Neural cell (in vitro differentiated cells): Measurements from ENCODE around the gene ERH. TPM values are rescaled to one million over a fixed set of nuclear protein-coding genes. Genes with fewer than 3 reads are reported as not detected.

ENCODE experiments used
- H2AFZ ChIP-seq: fragments of 200-600, 300-800 bp; sonication (generic), shearing (Covaris generic); 2 replicates; pipeline ENCODE4 v1.6.0; 2014; ENCODE audit warnings: low read depth, mild to moderate bottlenecking, antibody characterized with exemption, low read length, moderate library complexity
- H3F3A ChIP-seq: fragments of 200-600 bp; shearing (Covaris generic); 2 replicates; pipeline ENCODE4 v1.6.1; 2016; ENCODE audit warnings: mild to moderate bottlenecking, moderate library complexity, mixed read lengths, antibody characterized with exemption, low read length; ENCODE audit not compliant: insufficient read depth, poor library complexity, severe bottlenecking
- H3K27ac ChIP-seq: fragments of 200-600, 300-800 bp; sonication (generic), shearing (Covaris generic); 2 replicates; pipeline ENCODE4 v1.5.1; 2014; ENCODE audit warnings: mild to moderate bottlenecking, low read length, moderate library complexity
- H3K27me3 ChIP-seq: fragments of 300-800, 200-600 bp; sonication (generic), shearing (Covaris generic); 2 replicates; pipeline ENCODE4 v1.6.0; 2014; ENCODE audit warnings: mild to moderate bottlenecking, low read depth, low read length, moderate library complexity; ENCODE audit not compliant: insufficient read depth
- H3K36me3 ChIP-seq: fragments of 300-800, 200-600 bp; sonication (generic), shearing (Covaris generic); 2 replicates; pipeline ENCODE4 v1.5.1; 2014; ENCODE audit warnings: mild to moderate bottlenecking, antibody characterized with exemption, low read length, moderate library complexity; ENCODE audit not compliant: insufficient read depth
- H3K4me2 ChIP-seq: fragments of 300-800, 200-600 bp; sonication (generic), shearing (Covaris generic); 2 replicates; pipeline ENCODE4 v1.6.0; 2014; ENCODE audit warnings: mild to moderate bottlenecking, low read length
- H3K4me3 ChIP-seq: fragments of 300-800, 200-600 bp; sonication (generic), shearing (Covaris generic); 2 replicates; pipeline ENCODE4 v1.5.1; 2014; ENCODE audit warnings: mild to moderate bottlenecking, low read length, moderate library complexity
- H3K79me2 ChIP-seq: fragments of 200-600 bp; shearing (Covaris generic); replicated peaks from 2 replicates; pipeline ENCODE4 v1.6.0; 2014; ENCODE audit warnings: mild to moderate bottlenecking, low read length, moderate library complexity; ENCODE audit not compliant: insufficient read depth
- H3K9ac ChIP-seq: fragments of 300-800, 200-600 bp; sonication (generic), shearing (Covaris generic); 2 replicates; pipeline ENCODE4 v1.6.1; 2016; ENCODE audit warnings: mild to moderate bottlenecking, low read length, mixed read lengths
- H3K9me2 ChIP-seq: fragments of 200-600 bp; shearing (Covaris generic); 2 replicates; pipeline ENCODE4 v1.6.1; 2016; ENCODE audit warnings: mild to moderate bottlenecking, low read length, mixed read lengths; ENCODE audit not compliant: insufficient read depth
- H3K9me3 ChIP-seq: fragments of 200-600, 300-800 bp; sonication (generic), shearing (Covaris generic); 2 replicates; pipeline ENCODE4 v1.6.1; 2016; ENCODE audit warnings: mild to moderate bottlenecking, mixed run types, low read length, moderate library complexity, mixed read lengths
- H4K20me1 ChIP-seq: fragments of 200-600 bp; shearing (Covaris generic); 2 replicates; pipeline ENCODE4 v1.6.1; 2016; ENCODE audit warnings: mild to moderate bottlenecking, mixed run types; ENCODE audit not compliant: insufficient read depth
- CTCF ChIP-seq: fragments of 450-650 bp; IDR thresholded peaks from 2 replicates; pipeline ENCODE4 v1.5.1; 2014; ENCODE audit warnings: antibody characterized with exemption, mild to moderate bottlenecking, moderate library complexity; ENCODE audit not compliant: poor library complexity, severe bottlenecking
- EP300 ChIP-seq: fragments of 450-650 bp; conservative IDR thresholded peaks from 2 replicates; pipeline ENCODE4 v1.6.1; 2014; ENCODE audit warnings: antibody characterized with exemption, mild to moderate bottlenecking, moderate library complexity; ENCODE audit not compliant: poor library complexity, severe bottlenecking
- EZH2 ChIP-seq: fragments of 200-600, 300-800 bp; shearing (Covaris generic), sonication (generic); IDR thresholded peaks from 2 replicates; pipeline ENCODE4 v1.6.1; 2014; ENCODE audit warnings: antibody characterized with exemption, low read length, borderline replicate concordance, mild to moderate bottlenecking; ENCODE audit not compliant: insufficient read depth, poor library complexity, severe bottlenecking
- MXI1 ChIP-seq: fragments of 450-650 bp; conservative IDR thresholded peaks from 2 replicates; pipeline ENCODE4 v1.6.1; 2014; ENCODE audit warnings: antibody characterized with exemption, mild to moderate bottlenecking; ENCODE audit not compliant: poor library complexity, severe bottlenecking
- POLR2AphosphoS5 ChIP-seq: IDR thresholded peaks from 2 replicates; pipeline ENCODE4 v1.6.1; 2012
- RAD21 ChIP-seq: fragments of 450-650 bp; conservative IDR thresholded peaks from 2 replicates; pipeline ENCODE4 v1.6.1; 2014; ENCODE audit warnings: antibody characterized with exemption, mild to moderate bottlenecking, moderate library complexity
- REST ChIP-seq: IDR thresholded peaks from 2 replicates; pipeline ENCODE4 v1.6.1; 2012; ENCODE audit warnings: borderline replicate concordance
- SMC3 ChIP-seq: fragments of 450-650 bp; conservative IDR thresholded peaks from 2 replicates; pipeline ENCODE4 v1.6.1; 2014; ENCODE audit warnings: antibody characterized with exemption, mild to moderate bottlenecking, moderate library complexity; ENCODE audit not compliant: poor library complexity
- TAF1 ChIP-seq: IDR thresholded peaks from 2 replicates; pipeline ENCODE4 v1.6.1; 2012; ENCODE audit warnings: low read depth
- polyA plus RNA-seq: library from polyadenylated mRNA; depleted of rRNA; stranded (reverse); fragments of >200 nt; gene quantifications from 2 replicates; pipeline ENCODE4 v1.2.3, GENCODE V29; 2014

Gene ERH
- polyA plus RNA-seq, 1 donor from 2014 or later = 480 TPM

- Histone ChIP-seq H3K36me3 (peaks cover 4% of the 10 kb centered on the region), H3K9me3 (no peaks in the 10 kb centered on the region), H3K27ac (no peak overlapping the region), H4K20me1 (no peaks in the 10 kb centered on the region), H3K9ac (no peak overlapping the region), H3K4me2 (no peak overlapping the region), H3K79me2 (no peaks in the 10 kb centered on the region), H3K9me2 (no peaks in the 10 kb centered on the region), H3K4me3 (no peak overlapping the region), H3K27me3 (no peaks in the 10 kb centered on the region), H2AFZ (no peak overlapping the region), H3F3A (no peaks in the 10 kb centered on the region)
- TF ChIP-seq RAD21 = no peak
- no peak for TF ChIP-seq CTCF
- TF ChIP-seq POLR2AphosphoS5 = no peak
- no peak for TF ChIP-seq EZH2
- TF ChIP-seq EP300 = no peak
- no peak for TF ChIP-seq REST
- no peak for TF ChIP-seq SMC3
- TF ChIP-seq TAF1 = no peak
- TF ChIP-seq MXI1 = no peak
Measured at GRCh38 chr14:69332782-69333395, 65.2 kb downstream of the ERH start.

GRCh38 chr14:69331206-69331605 is 66.9 kb downstream of the ERH start:
- H3K9me2 ChIP-seq = no peaks in the 10 kb centered on the region
- no peak overlapping the region for H3K27ac ChIP-seq
- H3K36me3 ChIP-seq = peaks cover 4% of the 10 kb centered on the region
- no peak overlapping the region for H3K9ac ChIP-seq
- no peaks in the 10 kb centered on the region for H3K27me3 ChIP-seq
- H4K20me1 ChIP-seq = no peaks in the 10 kb centered on the region
- TF ChIP-seq EP300 = no peak
- no peak for TF ChIP-seq POLR2AphosphoS5
- TF ChIP-seq REST = no peak
- TF ChIP-seq RAD21 = no peak
- TF ChIP-seq MXI1 = no peak
- H3F3A ChIP-seq = no peaks in the 10 kb centered on the region
- H3K4me2 ChIP-seq = no peak overlapping the region
- H3K79me2 ChIP-seq = no peaks in the 10 kb centered on the region
- H3K4me3 ChIP-seq = no peak overlapping the region
- no peaks in the 10 kb centered on the region for H3K9me3 ChIP-seq
- no peak overlapping the region for H2AFZ ChIP-seq

Other genes starting within 250 kb of the ERH start
- gene DCAF5, start 245.2 kb downstream of the ERH start, polyA plus RNA-seq = 33.5 and 34.6 TPM in 2 replicates
- 43.3 and 49.9 TPM in 2 replicates for gene EXD2, start 206.8 kb downstream of the ERH start, polyA plus RNA-seq
- 23.8 and 25.2 TPM in 2 replicates for gene GALNT16, start 138.1 kb downstream of the ERH start, polyA plus RNA-seq
- gene SLC39A9, start 393 bp upstream of the ERH start, polyA plus RNA-seq = 86.2 and 88.5 TPM in 2 replicates
- gene PLEKHD1, start 86.4 kb upstream of the ERH start, polyA plus RNA-seq = 0.52 TPM in 1 of 2 replicates, not detected in the other
- gene CCDC177, start 176.6 kb upstream of the ERH start, polyA plus RNA-seq = 3.2 and 4.3 TPM in 2 replicates
- gene SUSD6, start 213.3 kb upstream of the ERH start, polyA plus RNA-seq = 5.1 and 5.2 TPM in 2 replicates